Smooth muscle cell (in vitro differentiated cells): ENCODE measurements around the gene RPS27L. TPM values are rescaled to one million over a fixed set of nuclear protein-coding genes. Genes with fewer than 3 reads are reported as not detected.
"Not testable (repeated sequence)": the region's sequence is repeated elsewhere in the genome, so short reads cannot be mapped to it uniquely, and the experiment has no call there.

Experiments
- DNase-seq: peaks from one replicate; lab custom pipeline; 2025; ENCODE audit not compliant: unreplicated experiment; lab: John Stamatoyannopoulos, UW
- H2AFZ ChIP-seq: fragments of 200-600 bp; sonication (generic); 2 replicates; pipeline ENCODE4 v1.6.0; 2016; ENCODE audit warnings: antibody characterized with exemption, low read depth, mild to moderate bottlenecking
- H3F3A ChIP-seq: fragments of 200-600 bp; sonication (generic); 2 replicates; pipeline ENCODE4 v1.6.0; 2017; ENCODE audit warnings: antibody characterized with exemption, low read depth
- H3K27ac ChIP-seq: fragments of 200-600 bp; sonication (generic); 2 replicates; pipeline ENCODE4 v1.5.1; 2016; ENCODE audit warnings: low read depth, mild to moderate bottlenecking
- H3K27me3 ChIP-seq: fragments of 200-600 bp; sonication (generic); 2 replicates; pipeline ENCODE4 v1.6.1; 2016; ENCODE audit warnings: low read depth, mild to moderate bottlenecking
- H3K36me3 ChIP-seq: fragments of 200-600 bp; sonication (generic); 2 replicates; pipeline ENCODE4 v1.5.1; 2016; ENCODE audit warnings: low read depth
- H3K4me1 ChIP-seq: fragments of 200-600 bp; sonication (generic); 2 replicates; pipeline ENCODE4 v1.5.1; 2016; ENCODE audit warnings: low read depth
- H3K4me2 ChIP-seq: fragments of 200-600 bp; sonication (generic); 2 replicates; pipeline ENCODE4 v1.6.0; 2016; ENCODE audit warnings: mild to moderate bottlenecking
- H3K4me3 ChIP-seq: fragments of 200-600 bp; sonication (generic); 2 replicates; pipeline ENCODE4 v1.5.1; 2016; ENCODE audit warnings: mild to moderate bottlenecking
- H3K79me2 ChIP-seq: fragments of 200-600 bp; sonication (generic); 2 replicates; pipeline ENCODE4 v1.6.0; 2016; ENCODE audit warnings: low read depth, mild to moderate bottlenecking
- H3K9ac ChIP-seq: fragments of 200-600 bp; sonication (generic); 2 replicates; pipeline ENCODE4 v1.6.0; 2016; ENCODE audit warnings: low read depth
- H3K9me3 ChIP-seq: fragments of 200-600 bp; sonication (generic); replicated peaks from 2 replicates; pipeline ENCODE4 v1.5.1; 2016; ENCODE audit warnings: low read depth
- H4K20me1 ChIP-seq: fragments of 200-600 bp; sonication (generic); 2 replicates; pipeline ENCODE4 v1.6.0; 2016; ENCODE audit warnings: low read depth
- CTCF ChIP-seq: fragments of 200-600 bp; sonication (generic); IDR thresholded peaks from 2 replicates; pipeline ENCODE4 v1.5.1; 2017; ENCODE audit warnings: borderline replicate concordance, mild to moderate bottlenecking, antibody characterized with exemption; ENCODE audit not compliant: insufficient read depth, poor library complexity, severe bottlenecking
- WGBS: methylation state at CpG from one replicate; pipeline ENCODE4 v1.1.7; 2016; ENCODE audit warnings: low lambda C conversion rate; 5-methylcytosine and 5-hydroxymethylcytosine counted together
- polyA plus RNA-seq: library from polyadenylated mRNA; unstranded; fragments of >200 nt; fragmentation: Nextera tagmentation; extraction: Ambion mirVana; gene quantifications from 2 replicates; pipeline ENCODE4 v1.2.1, GENCODE V29; 2016
- total RNA-seq: library from RNA; depleted of rRNA; stranded (reverse); fragments of >200 nt; gene quantifications from 2 replicates; pipeline ENCODE4 v1.2.3, GENCODE V29; 2014

Gene RPS27L
- total and polyA plus RNA-seq, 2 experiments from 2014 or later: 180 to 641 TPM

- no peak for DNase-seq
- peak overlapping the region; percentile 54 for H3K27ac ChIP-seq
Observed at GRCh38 chr15:63107895-63108546, 49.3 kb downstream of the RPS27L start.

GRCh38 chr15:63105354-63105753 is 51.9 kb downstream of the RPS27L start:
- WGBS: 85% methylated on average over 8 of the region's 8 CpGs

More at GRCh38 chr15:63107895-63108546, 49.3 kb downstream of the RPS27L start:
- no peaks in the 10 kb centered on the region for H3K27me3 ChIP-seq
- no peak overlapping the region for H3K4me3 ChIP-seq
- H3K36me3 ChIP-seq: no peaks in the 10 kb centered on the region
- WGBS: 15% methylated on average over 9 of the region's 9 CpGs
- no peak overlapping the region for H3K9ac ChIP-seq
- H2AFZ ChIP-seq: no peak overlapping the region
- H3K9me3 ChIP-seq: no peaks in the 10 kb centered on the region
- no peaks in the 10 kb centered on the region for H4K20me1 ChIP-seq
- TF ChIP-seq CTCF: no peak
- no peaks in the 10 kb centered on the region for H3K4me1 ChIP-seq
- no peaks in the 10 kb centered on the region for H3K79me2 ChIP-seq
- peaks cover 15% of the 10 kb centered on the region for H3F3A ChIP-seq
- H3K4me2 ChIP-seq: no peak overlapping the region

GRCh38 chr15:63104727-63105126 is 52.5 kb downstream of the RPS27L start:
- no peaks in the 10 kb centered on the region for H3K27me3 ChIP-seq
- no peak overlapping the region for H2AFZ ChIP-seq
- no peaks in the 10 kb centered on the region for H4K20me1 ChIP-seq
- no peaks in the 10 kb centered on the region for H3K9me3 ChIP-seq
- no peaks in the 10 kb centered on the region for H3K4me1 ChIP-seq
- peak overlapping the region; percentile 35 for H3K4me2 ChIP-seq
- H3F3A ChIP-seq: peaks cover 7% of the 10 kb centered on the region
- TF ChIP-seq CTCF: no peak
- peak overlapping the region; percentile 49 for H3K27ac ChIP-seq
- H3K79me2 ChIP-seq: no peaks in the 10 kb centered on the region
- H3K4me3 ChIP-seq: no peak overlapping the region
- 28% methylated on average over 7 of the region's 7 CpGs for WGBS
- no peak for DNase-seq
- no peaks in the 10 kb centered on the region for H3K36me3 ChIP-seq
- H3K9ac ChIP-seq: no peak overlapping the region

More at GRCh38 chr15:63105354-63105753, 51.9 kb downstream of the RPS27L start:
- not testable (repeated sequence) for H3K4me2 ChIP-seq, H3K4me1 ChIP-seq, H4K20me1 ChIP-seq, DNase-seq, H3K9ac ChIP-seq, H3K79me2 ChIP-seq, H3K27me3 ChIP-seq, H2AFZ ChIP-seq, H3K36me3 ChIP-seq, H3K4me3 ChIP-seq, H3K9me3 ChIP-seq
- Histone ChIP-seq H3F3A (peaks cover 12% of the 10 kb centered on the region), H3K27ac (peak overlapping the region; percentile 49)

GRCh38 chr15:63103416-63103815 is 53.9 kb downstream of the RPS27L start:
- Histone ChIP-seq H3K4me1 (no peaks in the 10 kb centered on the region), H3K27me3 (no peaks in the 10 kb centered on the region), H3K4me2 (no peak overlapping the region), H3K79me2 (no peaks in the 10 kb centered on the region), H2AFZ (no peak overlapping the region), H3K9ac (no peak overlapping the region), H3K27ac (no peak overlapping the region), H3K4me3 (no peak overlapping the region), H3K9me3 (no peaks in the 10 kb centered on the region), H3F3A (no peaks in the 10 kb centered on the region), H4K20me1 (no peaks in the 10 kb centered on the region), H3K36me3 (no peaks in the 10 kb centered on the region)
- WGBS: 95% methylated on average over 3 of the region's 3 CpGs
- no peak for TF ChIP-seq CTCF
- no peak for DNase-seq

GRCh38 chr15:63099581-63099980 is 57.7 kb downstream of the RPS27L start:
- H3K79me2 ChIP-seq, H3K36me3 ChIP-seq, H3K9ac ChIP-seq, H3K4me1 ChIP-seq, DNase-seq, H4K20me1 ChIP-seq, H3K4me2 ChIP-seq, H3F3A ChIP-seq, H3K4me3 ChIP-seq, H2AFZ ChIP-seq, H3K27ac ChIP-seq, H3K9me3 ChIP-seq, H3K27me3 ChIP-seq: not testable (repeated sequence)
- 83% methylated on average over 5 of the region's 5 CpGs for WGBS

DNA sequence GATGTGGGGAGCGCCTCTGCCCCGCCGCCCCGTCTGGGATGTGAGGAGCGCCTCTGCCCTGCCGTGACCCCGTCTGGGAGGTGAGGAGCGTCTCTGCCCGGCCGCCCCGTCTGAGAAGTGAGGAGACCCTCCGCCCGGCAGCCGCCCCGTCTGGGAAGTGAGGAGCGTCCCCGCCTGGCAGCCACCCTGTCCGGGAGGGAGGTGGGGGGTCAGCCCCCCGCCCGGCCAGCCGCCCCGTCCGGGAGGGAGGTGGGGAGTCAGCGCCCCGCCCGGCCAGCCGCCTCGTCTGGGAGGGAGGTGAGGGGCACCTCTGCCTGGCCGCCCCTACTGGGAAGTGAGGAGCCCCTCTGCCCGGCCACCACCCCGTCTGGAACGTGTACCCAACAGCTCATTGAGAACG is 58.4 kb downstream of the RPS27L start:
- WGBS: 100% methylated on average over 5 of the region's 33 CpGs
- H3K27ac ChIP-seq, H3K79me2 ChIP-seq: not testable (repeated sequence)

More for the DNA sequence above, 58.4 kb downstream of the RPS27L start:
- H3K27me3 ChIP-seq, H4K20me1 ChIP-seq, H3K4me3 ChIP-seq, DNase-seq, H3K4me2 ChIP-seq, H3F3A ChIP-seq, H3K9ac ChIP-seq, H2AFZ ChIP-seq, H3K36me3 ChIP-seq, H3K9me3 ChIP-seq, H3K4me1 ChIP-seq: not testable (repeated sequence)
